GM13977 (cell line): ENCODE data around the gene NGFR.

Experiments
- DNase-seq: peaks from one replicate; pipeline ENCODE4 v3.0.0; 2012; ENCODE audit warnings: low spot score
- CTCF ChIP-seq: IDR thresholded peaks from 2 replicates; pipeline ENCODE4 v1.5.1; 2012; ENCODE audit warnings: mild to moderate bottlenecking, control low read depth; ENCODE audit not compliant: insufficient read depth; ENCODE audit errors: extremely low read depth, missing control alignments
- in situ Hi-C: fragments of 300-500 bp; cut with MboI; formaldehyde crosslinking; loops from one replicate; pipeline ENCODE4 v1.12.0; 2022; ENCODE audit warnings: low sequenced_read_pairs, low pct_unique_long_range_greater_than_20kb, mixed read lengths, inconsistent platforms; ENCODE audit not compliant: unreplicated experiment

The NGFR gene

GRCh38 chr17:49494986-49495841 lies at the start of gene NGFR:
TSS of gene NGFR (plus strand) at chr17:49495293. CDS start at chr17:49495418, 125 bp downstream.
- peak; percentile 45 for TF ChIP-seq CTCF
- in situ Hi-C loops = no loop called here
- peak; percentile 92 for DNase-seq

GRCh38 chr17:49445591-49445990 lies 49.5 kb upstream of the NGFR start:
- in situ Hi-C loops = no loop called here
- DNase-seq = no peak
- TF ChIP-seq CTCF = no peak

- in situ Hi-C loops = no loop called here
- no peak for TF ChIP-seq CTCF
- DNase-seq = no peak
Measured at GRCh38 chr17:49447628-49448302, 47.3 kb upstream of the NGFR start.

- no peak for TF ChIP-seq CTCF
- in situ Hi-C loops = no loop called here
- DNase-seq = no peak
Measured at GRCh38 chr17:49450181-49450580, 44.9 kb upstream of the NGFR start.

DNA sequence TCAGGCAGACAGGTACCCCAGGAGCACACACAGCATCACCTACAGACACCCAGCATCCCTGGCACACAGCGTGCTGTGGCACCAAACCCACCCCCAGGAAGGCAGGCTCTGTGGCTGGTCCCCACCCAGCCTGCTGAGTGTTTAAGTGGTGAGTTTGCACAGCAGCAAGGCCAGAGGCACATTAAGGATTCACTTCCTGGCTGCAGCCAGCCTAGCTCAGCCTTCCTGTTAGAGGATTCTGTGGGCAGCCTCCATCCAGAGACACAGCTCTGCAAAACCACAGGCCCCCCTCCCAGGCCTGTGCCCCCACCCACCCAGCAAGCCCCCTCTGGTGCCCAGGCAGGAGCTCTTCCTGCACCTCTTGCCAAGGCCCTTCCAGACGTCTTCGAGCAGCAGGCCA lies 44.4 kb upstream of the NGFR start:
- TF ChIP-seq CTCF = no peak
- in situ Hi-C loops = no loop called here
- no peak for DNase-seq

DNA sequence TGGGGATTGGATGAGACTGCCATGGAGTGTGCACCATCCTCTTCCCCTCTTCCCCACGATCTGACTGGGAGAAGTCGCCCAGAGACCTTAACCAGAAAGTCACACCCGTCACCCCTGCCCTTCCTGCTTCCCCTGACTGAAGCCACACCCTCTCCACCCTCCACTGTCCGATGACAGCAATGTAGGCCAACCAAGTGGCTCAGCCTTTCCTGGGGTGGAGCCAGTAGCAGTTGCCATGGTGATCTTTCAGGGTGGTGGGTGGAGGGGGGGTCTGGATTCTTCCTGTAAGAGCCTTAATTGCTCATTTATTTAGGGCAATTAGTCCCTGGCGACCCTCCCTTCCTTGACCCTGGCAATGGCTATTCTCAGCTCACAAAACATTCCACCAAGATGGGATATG lies 42.9 kb upstream of the NGFR start:
- TF ChIP-seq CTCF = no peak
- no peak for DNase-seq
- in situ Hi-C loops = no loop called here
